ENCODE measurements around the gene IFNA2.

The IFNA2 gene

DNA sequence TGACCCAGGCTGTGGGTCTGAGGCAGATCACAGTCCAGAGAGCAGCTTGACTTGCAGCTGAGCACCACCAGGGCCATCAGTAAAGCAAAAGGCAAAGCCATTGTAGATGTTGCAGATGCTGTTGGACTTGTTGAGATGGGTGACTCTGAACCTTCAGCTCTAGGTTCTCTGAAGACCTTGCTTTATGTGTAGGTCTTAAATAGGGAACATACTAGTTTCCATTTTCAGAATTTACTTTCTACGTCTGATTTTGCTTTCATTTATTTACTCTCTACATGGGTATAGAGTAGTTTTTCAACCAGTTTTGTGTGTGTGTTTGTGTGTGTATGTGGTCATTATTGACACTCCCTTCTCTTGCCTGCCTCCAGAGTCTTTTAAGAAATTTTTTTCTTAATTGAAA is 34.4 kb downstream of the IFNA2 start, which contains the start of gene IFNA6:
IFNA6 (minus strand) TSS at position 101 of the 400 bp plus-strand sequence; CDS start at position 101, 0 bp downstream.
- no peak for DNase-seq (ENCODE audit: low read depth)
- TF ChIP-seq, protein P1, sequence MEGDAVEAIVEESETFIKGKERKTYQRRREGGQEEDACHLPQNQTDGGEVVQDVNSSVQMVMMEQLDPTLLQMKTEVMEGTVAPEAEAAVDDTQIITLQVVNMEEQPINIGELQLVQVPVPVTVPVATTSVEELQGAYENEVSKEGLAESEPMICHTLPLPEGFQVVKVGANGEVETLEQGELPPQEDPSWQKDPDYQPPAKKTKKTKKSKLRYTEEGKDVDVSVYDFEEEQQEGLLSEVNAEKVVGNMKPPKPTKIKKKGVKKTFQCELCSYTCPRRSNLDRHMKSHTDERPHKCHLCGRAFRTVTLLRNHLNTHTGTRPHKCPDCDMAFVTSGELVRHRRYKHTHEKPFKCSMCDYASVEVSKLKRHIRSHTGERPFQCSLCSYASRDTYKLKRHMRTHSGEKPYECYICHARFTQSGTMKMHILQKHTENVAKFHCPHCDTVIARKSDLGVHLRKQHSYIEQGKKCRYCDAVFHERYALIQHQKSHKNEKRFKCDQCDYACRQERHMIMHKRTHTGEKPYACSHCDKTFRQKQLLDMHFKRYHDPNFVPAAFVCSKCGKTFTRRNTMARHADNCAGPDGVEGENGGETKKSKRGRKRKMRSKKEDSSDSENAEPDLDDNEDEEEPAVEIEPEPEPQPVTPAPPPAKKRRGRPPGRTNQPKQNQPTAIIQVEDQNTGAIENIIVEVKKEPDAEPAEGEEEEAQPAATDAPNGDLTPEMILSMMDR (conservative IDR thresholded peaks at IDR 0.05; ENCODE audit: control insufficient read depth, insufficient read depth, low read depth, low read length): no peak
- no peak within 1 kb of the TSS for H3K4me3 ChIP-seq (ENCODE audit: control insufficient read depth, low read depth, low read length)

DNA sequence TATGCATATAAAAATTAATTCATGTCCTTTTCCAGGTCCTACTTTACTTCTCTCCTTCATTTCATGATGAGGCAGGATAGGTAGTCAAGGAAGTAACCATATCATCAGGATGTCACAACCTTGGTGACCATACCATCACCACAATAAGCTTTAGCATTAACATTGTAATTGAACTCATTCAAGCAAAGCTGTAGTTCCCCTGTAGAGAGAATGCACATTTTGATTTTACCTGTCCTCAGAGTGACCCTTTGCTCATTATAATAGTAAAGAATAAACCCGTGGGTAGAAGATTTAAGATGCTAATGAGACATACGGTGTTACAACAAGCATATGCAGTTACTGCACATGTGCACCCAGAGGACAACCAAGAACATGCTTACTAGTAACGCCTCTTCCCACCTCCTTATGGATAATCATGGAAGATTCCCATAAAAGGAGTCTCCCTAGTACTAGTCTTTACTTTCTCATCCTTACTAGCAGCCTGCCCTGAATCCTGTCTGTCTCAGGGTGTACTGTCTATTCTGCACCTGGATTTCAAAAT is 36.7 kb downstream of the IFNA2 start:
- DNase-seq (ENCODE audit: low read depth): no peak
- no peak overlapping the region for H3K4me3 ChIP-seq (ENCODE audit: control insufficient read depth, low read depth, low read length)
- TF ChIP-seq, protein P1 (conservative IDR thresholded peaks at IDR 0.05; ENCODE audit: control insufficient read depth, insufficient read depth, low read depth, low read length): no peak

DNA sequence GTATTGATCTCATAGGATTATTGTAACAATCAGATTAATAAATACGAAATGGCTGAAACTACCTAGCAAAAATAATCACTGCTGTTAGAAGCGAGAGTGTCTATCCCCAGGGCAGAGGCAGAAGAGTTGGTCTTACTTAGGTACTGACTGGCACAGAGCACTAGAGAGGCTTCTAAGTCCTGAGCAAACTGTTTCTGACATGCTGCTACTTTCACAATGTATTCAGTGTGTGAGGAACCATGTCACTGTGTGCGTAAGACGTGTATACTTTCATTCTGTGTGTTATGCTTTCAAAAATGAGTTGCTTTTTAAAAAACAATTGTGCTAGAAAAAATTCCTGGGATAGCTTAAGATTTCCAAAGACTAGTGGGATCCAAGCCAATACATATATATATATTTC is 44.5 kb downstream of the IFNA2 start:
- TF ChIP-seq, protein P1 (conservative IDR thresholded peaks at IDR 0.05; ENCODE audit: control insufficient read depth, insufficient read depth, low read depth, low read length): no peak
- DNase-seq (ENCODE audit: low read depth): no peak
- H3K4me3 ChIP-seq (ENCODE audit: control insufficient read depth, low read depth, low read length): no peak overlapping the region

DNA sequence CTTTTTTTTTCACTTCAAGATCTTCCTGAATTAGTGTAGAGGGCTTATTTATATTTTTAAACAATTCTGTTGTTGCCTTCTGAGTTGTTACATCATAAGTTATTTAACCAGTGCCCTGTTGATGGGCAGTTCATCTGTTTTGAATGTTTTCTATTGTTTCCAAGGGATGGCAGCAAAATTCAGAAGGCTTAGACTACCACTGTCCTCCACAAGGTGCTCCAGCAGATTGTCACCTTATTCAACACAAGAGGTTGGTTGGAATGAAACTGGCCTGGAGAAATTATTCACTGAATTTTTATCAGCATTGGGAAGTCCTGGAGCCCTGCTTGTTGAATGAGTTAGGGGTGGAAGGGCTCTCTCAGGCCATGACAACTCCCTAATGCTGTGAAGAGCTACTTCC is 48.7 kb downstream of the IFNA2 start:
- DNase-seq (ENCODE audit: low read depth): no peak

DNA sequence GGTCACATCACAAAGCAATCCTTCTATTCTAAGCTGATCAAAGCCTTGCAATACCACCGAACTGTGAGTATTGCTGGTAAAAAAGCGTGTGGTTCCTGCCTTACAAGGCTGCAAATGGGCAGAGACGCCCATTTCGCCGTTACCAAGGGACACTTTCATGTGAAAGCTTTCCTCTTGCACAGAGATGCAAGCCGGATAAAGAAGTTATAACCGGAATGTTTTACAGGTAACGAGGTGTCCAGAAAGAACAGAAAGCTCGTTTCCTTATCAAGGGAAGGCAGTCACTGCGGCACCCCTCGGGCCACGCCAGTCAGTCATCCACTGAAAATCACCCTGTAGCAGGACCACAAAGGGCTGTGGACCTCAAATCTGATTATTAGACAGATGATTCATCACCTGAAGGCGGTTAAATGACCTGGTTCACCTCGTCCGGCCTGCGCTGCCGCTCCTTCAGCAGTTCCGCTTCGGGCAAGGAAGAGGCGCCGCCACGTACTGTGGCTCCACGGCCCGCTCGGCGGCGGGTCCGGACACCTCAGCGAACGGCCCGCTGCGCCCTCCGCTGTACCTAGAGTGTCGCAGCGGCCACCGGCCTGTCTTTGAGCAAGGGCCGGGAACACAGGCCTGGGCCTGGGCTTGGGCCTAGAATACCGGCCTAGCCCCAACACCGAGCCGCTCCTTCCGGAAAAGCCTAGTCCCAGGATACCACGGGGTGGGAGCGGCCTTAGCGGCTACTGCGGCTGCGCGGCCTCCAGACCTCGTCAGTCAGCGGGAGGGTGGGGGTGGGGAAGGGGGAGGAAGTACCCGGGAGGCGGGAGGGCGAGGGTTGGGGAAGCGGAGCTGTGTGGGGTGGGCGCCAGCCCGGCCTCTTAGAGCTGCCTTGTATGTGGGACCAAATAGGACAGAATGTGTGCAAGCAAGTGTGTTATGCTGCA is 50.2 kb downstream of the IFNA2 start, which contains the start of gene KLHL9:
KLHL9 (minus strand) TSS at position 704 of the 932 bp plus-strand sequence; CDS start at position 159, 545 bp downstream.
- peak; percentile 89 for DNase-seq (ENCODE audit: low read depth)
- TF ChIP-seq, protein P1 (conservative IDR thresholded peaks at IDR 0.05; ENCODE audit: control insufficient read depth, insufficient read depth, low read depth, low read length): no peak
- H3K4me3 ChIP-seq (ENCODE audit: control insufficient read depth, low read depth, low read length): peak within 1 kb of the TSS; percentile 88

More for the DNA sequence above, 48.7 kb downstream of the IFNA2 start:
- TF ChIP-seq, protein P1 (conservative IDR thresholded peaks at IDR 0.05; ENCODE audit: control insufficient read depth, insufficient read depth, low read depth, low read length): no peak
- no peak overlapping the region for H3K4me3 ChIP-seq (ENCODE audit: control insufficient read depth, low read depth, low read length)
